ENCODE data around the gene NOL6. TPM values are rescaled to one million over a fixed set of nuclear protein-coding genes. Genes with fewer than 3 reads are reported as not detected.

The NOL6 gene
- total and polyA plus RNA-seq, 4 donors: 14.4 to 42.5 (median 32.1) TPM

DNA sequence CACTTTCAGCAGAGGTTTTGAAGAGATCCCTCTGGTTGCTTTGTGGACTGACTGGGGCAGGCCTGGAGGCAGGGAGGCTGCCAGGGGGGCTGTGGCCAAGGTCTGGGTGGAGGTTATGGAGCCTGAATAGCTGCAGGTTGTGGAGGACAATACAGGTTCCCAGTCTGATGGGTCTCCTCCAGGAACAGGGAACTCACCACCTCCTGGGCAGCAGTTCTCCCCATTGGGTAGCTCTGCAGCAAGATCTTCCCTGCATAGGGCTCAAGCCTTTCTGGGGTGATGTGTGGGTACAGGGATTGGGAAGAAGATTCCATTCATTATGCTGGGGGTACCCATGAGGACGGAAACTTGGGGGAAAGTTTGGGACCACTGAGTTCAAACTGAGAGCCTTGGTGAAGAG, 33.1 kb downstream of the NOL6 start:
- Histone ChIP-seq H3K9ac (ENCODE audit: insufficient read depth in 1 of 2, low read length in 2 of 2) (no peak overlapping the region), H3K9me3 (ENCODE audit: control insufficient read depth in 4 of 4, insufficient read depth in 3 of 4, low read length in 3 of 4) (no peaks in the 10 kb centered on the region), H3K27me3 (ENCODE audit: control insufficient read depth in 3 of 3, insufficient read depth in 3 of 3, low read length in 2 of 3) (no peaks in the 10 kb centered on the region), H3K27ac (ENCODE audit: low read depth in 1 of 2, low read length in 1 of 2) (no peak overlapping the region), H3K36me3 (ENCODE audit: control insufficient read depth in 4 of 4, insufficient read depth in 4 of 4, low read length in 4 of 4) (peaks cover 0 to 21% (median 0%) of the 10 kb centered on the region in 4 donors), H3K4me1 (ENCODE audit: control insufficient read depth in 5 of 5, insufficient read depth in 5 of 5, low read length in 5 of 5) (peaks cover 0 to 6% (median 4%) of the 10 kb centered on the region in 5 donors), H3K4me3 (no peak overlapping the region)
- WGBS, 2 donors: 96% methylated on average over 1 of the region's 1 CpG
- ATAC-seq (ENCODE audit: insufficient read depth, low FRiP score) (no peak), DNase-seq (no peak)
- TF ChIP-seq, protein P1, sequence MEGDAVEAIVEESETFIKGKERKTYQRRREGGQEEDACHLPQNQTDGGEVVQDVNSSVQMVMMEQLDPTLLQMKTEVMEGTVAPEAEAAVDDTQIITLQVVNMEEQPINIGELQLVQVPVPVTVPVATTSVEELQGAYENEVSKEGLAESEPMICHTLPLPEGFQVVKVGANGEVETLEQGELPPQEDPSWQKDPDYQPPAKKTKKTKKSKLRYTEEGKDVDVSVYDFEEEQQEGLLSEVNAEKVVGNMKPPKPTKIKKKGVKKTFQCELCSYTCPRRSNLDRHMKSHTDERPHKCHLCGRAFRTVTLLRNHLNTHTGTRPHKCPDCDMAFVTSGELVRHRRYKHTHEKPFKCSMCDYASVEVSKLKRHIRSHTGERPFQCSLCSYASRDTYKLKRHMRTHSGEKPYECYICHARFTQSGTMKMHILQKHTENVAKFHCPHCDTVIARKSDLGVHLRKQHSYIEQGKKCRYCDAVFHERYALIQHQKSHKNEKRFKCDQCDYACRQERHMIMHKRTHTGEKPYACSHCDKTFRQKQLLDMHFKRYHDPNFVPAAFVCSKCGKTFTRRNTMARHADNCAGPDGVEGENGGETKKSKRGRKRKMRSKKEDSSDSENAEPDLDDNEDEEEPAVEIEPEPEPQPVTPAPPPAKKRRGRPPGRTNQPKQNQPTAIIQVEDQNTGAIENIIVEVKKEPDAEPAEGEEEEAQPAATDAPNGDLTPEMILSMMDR (IDR thresholded peaks at IDR 0.05; ENCODE audit: control extremely low read depth, extremely low read depth): no peak

DNA sequence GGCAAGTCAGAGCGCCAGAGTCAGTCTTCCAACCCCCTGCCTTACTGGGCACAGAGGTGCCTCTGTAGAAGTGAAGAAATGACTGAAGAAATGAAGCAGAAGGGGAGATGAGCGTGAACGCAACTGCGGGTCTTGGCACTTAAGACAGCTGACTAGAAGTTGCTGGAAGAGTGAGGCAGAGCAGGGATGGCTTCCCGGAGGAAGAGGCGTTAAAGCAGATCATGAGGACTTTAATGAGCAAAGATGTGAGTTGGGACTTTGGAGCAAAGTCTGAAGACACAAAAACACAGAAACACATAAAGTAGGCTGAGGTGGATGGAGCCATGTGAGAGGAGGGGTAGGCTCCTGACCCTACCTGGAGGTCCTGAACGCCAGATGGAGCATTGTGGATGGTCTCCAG, 33.5 kb downstream of the NOL6 start:
- no peak overlapping the region for H3K27ac ChIP-seq (ENCODE audit: low read depth in 1 of 2, low read length in 1 of 2)
- no peak overlapping the region for H3K4me3 ChIP-seq
- WGBS, 2 donors: 93 to 96% methylated on average over 7 of the region's 7 CpGs
- TF ChIP-seq, protein P1 (IDR thresholded peaks at IDR 0.05; ENCODE audit: control extremely low read depth, extremely low read depth): no peak
- no peaks in the 10 kb centered on the region for H3K9me3 ChIP-seq (ENCODE audit: control insufficient read depth in 4 of 4, insufficient read depth in 3 of 4, low read length in 3 of 4)
- no peak overlapping the region for H3K9ac ChIP-seq (ENCODE audit: insufficient read depth in 1 of 2, low read length in 2 of 2)
- H3K27me3 ChIP-seq (ENCODE audit: control insufficient read depth in 3 of 3, insufficient read depth in 3 of 3, low read length in 2 of 3): no peaks in the 10 kb centered on the region
- H3K4me1 ChIP-seq (ENCODE audit: control insufficient read depth in 5 of 5, insufficient read depth in 5 of 5, low read length in 5 of 5): peaks cover 0 to 6% (median 2%) of the 10 kb centered on the region in 5 donors
- DNase-seq (no peak), ATAC-seq (ENCODE audit: insufficient read depth, low FRiP score) (no peak)
- peaks cover 0 to 21% (median 0%) of the 10 kb centered on the region in 4 donors for H3K36me3 ChIP-seq (ENCODE audit: control insufficient read depth in 4 of 4, insufficient read depth in 4 of 4, low read length in 4 of 4)

DNA sequence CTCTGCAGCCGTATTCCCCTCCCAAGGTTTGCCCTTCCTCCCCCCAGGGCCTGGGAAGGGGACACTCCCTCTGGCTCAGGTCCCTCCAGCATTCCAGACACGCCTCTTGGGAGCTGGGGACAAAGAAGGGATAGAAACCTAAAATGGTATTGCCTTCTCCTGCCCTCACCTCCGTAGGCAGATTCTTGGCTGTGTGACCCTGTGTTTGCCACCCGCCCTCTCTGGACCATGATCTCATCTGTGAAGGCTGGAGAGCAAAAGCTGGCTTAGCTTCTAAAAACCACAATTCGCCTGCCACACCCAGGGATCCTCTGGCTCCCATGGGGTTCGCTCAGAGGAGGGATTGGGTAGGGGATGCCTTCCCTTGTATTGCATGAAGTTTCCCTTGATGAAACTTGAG, 34.0 kb downstream of the NOL6 start:
- H3K36me3 ChIP-seq (ENCODE audit: control insufficient read depth in 4 of 4, insufficient read depth in 4 of 4, low read length in 4 of 4): peaks cover 0 to 21% (median 0%) of the 10 kb centered on the region in 4 donors
- no peaks in the 10 kb centered on the region for H3K9me3 ChIP-seq (ENCODE audit: control insufficient read depth in 4 of 4, insufficient read depth in 3 of 4, low read length in 3 of 4)
- peaks cover 0 to 6% (median 0%) of the 10 kb centered on the region in 5 donors for H3K4me1 ChIP-seq (ENCODE audit: control insufficient read depth in 5 of 5, insufficient read depth in 5 of 5, low read length in 5 of 5)
- no peak overlapping the region for H3K4me3 ChIP-seq
- H3K27me3 ChIP-seq (ENCODE audit: control insufficient read depth in 3 of 3, insufficient read depth in 3 of 3, low read length in 2 of 3): no peaks in the 10 kb centered on the region
- DNase-seq: no peak
- H3K27ac ChIP-seq (ENCODE audit: low read depth in 1 of 2, low read length in 1 of 2): peak overlapping the region in 1 of 2 donors; percentile 8
- no peak for ATAC-seq (ENCODE audit: insufficient read depth, low FRiP score)
- no peak overlapping the region for H3K9ac ChIP-seq (ENCODE audit: insufficient read depth in 1 of 2, low read length in 2 of 2)
- WGBS, 2 donors: 56 to 84% methylated on average over 6 of the region's 6 CpGs
- TF ChIP-seq, protein P1 (IDR thresholded peaks at IDR 0.05; ENCODE audit: control extremely low read depth, extremely low read depth): no peak

Data from lung (tissue), 12 donors.